Measurements from ENCODE around the gene PTPN3. TPM values are rescaled to one million over a fixed set of nuclear protein-coding genes. Genes with fewer than 3 reads are reported as not detected.

The PTPN3 gene
- total and polyA plus RNA-seq, 2 experiments from 2014 or later, result 1.4 to 2.6 TPM

DNA sequence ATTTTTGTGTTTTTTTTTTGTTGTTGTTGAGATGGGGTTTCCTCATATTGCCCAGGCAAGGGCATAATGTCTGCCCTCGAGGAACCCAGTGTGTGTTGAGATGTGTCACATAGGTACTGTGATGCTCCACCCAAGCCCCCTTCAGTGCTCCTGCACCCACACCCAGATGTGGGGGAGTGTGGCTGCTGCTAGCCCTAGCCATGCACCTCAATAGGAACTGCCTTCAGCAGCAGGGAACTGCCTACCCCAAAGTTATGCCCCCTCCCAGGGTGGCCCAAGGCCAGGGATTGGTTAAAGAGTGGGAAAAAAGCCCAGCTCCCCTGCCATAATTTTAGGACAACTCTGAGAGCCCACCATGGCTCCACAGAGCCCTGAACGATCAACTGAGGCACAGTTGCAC is 143.9 kb downstream of the PTPN3 start:
- no peak overlapping the region for H3K4me3 ChIP-seq
- DNase-seq (ENCODE audit: low spot score) (no peak), ATAC-seq (no peak)
- Mint-ChIP-seq H3K27me3 (ENCODE audit: insufficient read depth, low read depth, poor library complexity) (peaks cover 4% of the 10 kb centered on the region), H3K27ac (no peak overlapping the region), H3K36me3 (ENCODE audit: low read depth) (no peaks in the 10 kb centered on the region), H3K9me3 (no peaks in the 10 kb centered on the region), H3K4me1 (no peaks in the 10 kb centered on the region; the same call in 2 of the 3 replicates), H3K4me3 (no peak overlapping the region)
- no peaks in the 10 kb centered on the region for H3F3A ChIP-seq (replicated peaks; ENCODE audit: low read depth)
- H3K36me3 ChIP-seq (ENCODE audit: insufficient read depth), result no peaks in the 10 kb centered on the region
- H3K4me1 ChIP-seq (ENCODE audit: insufficient read depth), result no peaks in the 10 kb centered on the region
- TF ChIP-seq, protein P1, sequence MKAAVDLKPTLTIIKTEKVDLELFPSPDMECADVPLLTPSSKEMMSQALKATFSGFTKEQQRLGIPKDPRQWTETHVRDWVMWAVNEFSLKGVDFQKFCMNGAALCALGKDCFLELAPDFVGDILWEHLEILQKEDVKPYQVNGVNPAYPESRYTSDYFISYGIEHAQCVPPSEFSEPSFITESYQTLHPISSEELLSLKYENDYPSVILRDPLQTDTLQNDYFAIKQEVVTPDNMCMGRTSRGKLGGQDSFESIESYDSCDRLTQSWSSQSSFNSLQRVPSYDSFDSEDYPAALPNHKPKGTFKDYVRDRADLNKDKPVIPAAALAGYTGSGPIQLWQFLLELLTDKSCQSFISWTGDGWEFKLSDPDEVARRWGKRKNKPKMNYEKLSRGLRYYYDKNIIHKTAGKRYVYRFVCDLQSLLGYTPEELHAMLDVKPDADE (IDR thresholded peaks at IDR 0.05), result no peak
- no peak for TF ChIP-seq EZH2phosphoT487 (IDR thresholded peaks at IDR 0.05; ENCODE audit: unreplicated experiment)
- TF ChIP-seq ZNF114 (CRISPR knock-in tag; IDR thresholded peaks at IDR 0.05), result no peak
- no peak for TF ChIP-seq NANOG (IDR thresholded peaks at IDR 0.05; ENCODE audit: borderline replicate concordance)
- no peak for TF ChIP-seq ZNF331 (CRISPR knock-in tag; IDR thresholded peaks at IDR 0.05; ENCODE audit: low read depth)
- no peak overlapping the region for H2AFZ ChIP-seq
- H3K4me2 ChIP-seq, result no peak overlapping the region
- no peak overlapping the region for H3K27ac ChIP-seq (ENCODE audit: low read depth)
- no peaks in the 10 kb centered on the region for H3K79me2 ChIP-seq (replicated peaks; ENCODE audit: insufficient read depth)
- no peaks in the 10 kb centered on the region for H3K9me2 ChIP-seq (ENCODE audit: insufficient read depth)
- H4K20me1 ChIP-seq (replicated peaks; ENCODE audit: insufficient read depth), result no peaks in the 10 kb centered on the region
- no peaks in the 10 kb centered on the region for H3K27me3 ChIP-seq (ENCODE audit: insufficient read depth)

DNA sequence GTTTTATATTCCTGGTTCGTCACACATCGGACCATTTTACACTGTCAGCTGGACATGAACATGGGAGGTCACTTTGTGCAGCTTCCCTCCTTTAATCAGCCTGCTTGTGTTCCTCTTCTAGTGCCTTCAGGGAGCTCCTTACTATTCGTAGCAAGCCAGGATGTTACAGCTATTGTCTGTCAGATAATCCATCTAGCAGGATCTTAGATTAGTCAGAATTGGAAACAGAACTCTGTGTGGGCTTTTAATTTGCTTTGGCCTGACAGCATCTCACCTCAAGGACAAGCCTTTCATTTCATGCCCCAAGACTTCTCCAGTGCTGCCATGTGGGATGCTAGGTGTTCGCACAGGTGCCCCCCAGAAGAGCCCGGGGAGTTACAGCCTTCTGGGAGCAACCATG is 147.1 kb downstream of the PTPN3 start:
- Histone ChIP-seq H3K9me2 (ENCODE audit: insufficient read depth) (no peaks in the 10 kb centered on the region), H4K20me1 (replicated peaks; ENCODE audit: insufficient read depth) (no peaks in the 10 kb centered on the region), H2AFZ (no peak overlapping the region), H3K4me1 (ENCODE audit: insufficient read depth) (no peaks in the 10 kb centered on the region), H3K36me3 (ENCODE audit: insufficient read depth) (no peaks in the 10 kb centered on the region), H3F3A (replicated peaks; ENCODE audit: low read depth) (no peaks in the 10 kb centered on the region), H3K27ac (ENCODE audit: low read depth) (no peak overlapping the region), H3K27me3 (ENCODE audit: insufficient read depth) (no peaks in the 10 kb centered on the region), H3K4me2 (no peak overlapping the region), H3K4me3 (no peak overlapping the region), H3K79me2 (replicated peaks; ENCODE audit: insufficient read depth) (no peaks in the 10 kb centered on the region)
- Mint-ChIP-seq H3K4me1 (no peaks in the 10 kb centered on the region; the same call in 2 of the 3 replicates), H3K9me3 (no peaks in the 10 kb centered on the region; the same call in 2 of the 3 replicates), H3K4me3 (no peak overlapping the region), H3K27me3 (ENCODE audit: insufficient read depth, low read depth, poor library complexity) (no peaks in the 10 kb centered on the region), H3K36me3 (ENCODE audit: low read depth) (no peaks in the 10 kb centered on the region), H3K27ac (no peak overlapping the region)
- TF ChIP-seq, protein P2, sequence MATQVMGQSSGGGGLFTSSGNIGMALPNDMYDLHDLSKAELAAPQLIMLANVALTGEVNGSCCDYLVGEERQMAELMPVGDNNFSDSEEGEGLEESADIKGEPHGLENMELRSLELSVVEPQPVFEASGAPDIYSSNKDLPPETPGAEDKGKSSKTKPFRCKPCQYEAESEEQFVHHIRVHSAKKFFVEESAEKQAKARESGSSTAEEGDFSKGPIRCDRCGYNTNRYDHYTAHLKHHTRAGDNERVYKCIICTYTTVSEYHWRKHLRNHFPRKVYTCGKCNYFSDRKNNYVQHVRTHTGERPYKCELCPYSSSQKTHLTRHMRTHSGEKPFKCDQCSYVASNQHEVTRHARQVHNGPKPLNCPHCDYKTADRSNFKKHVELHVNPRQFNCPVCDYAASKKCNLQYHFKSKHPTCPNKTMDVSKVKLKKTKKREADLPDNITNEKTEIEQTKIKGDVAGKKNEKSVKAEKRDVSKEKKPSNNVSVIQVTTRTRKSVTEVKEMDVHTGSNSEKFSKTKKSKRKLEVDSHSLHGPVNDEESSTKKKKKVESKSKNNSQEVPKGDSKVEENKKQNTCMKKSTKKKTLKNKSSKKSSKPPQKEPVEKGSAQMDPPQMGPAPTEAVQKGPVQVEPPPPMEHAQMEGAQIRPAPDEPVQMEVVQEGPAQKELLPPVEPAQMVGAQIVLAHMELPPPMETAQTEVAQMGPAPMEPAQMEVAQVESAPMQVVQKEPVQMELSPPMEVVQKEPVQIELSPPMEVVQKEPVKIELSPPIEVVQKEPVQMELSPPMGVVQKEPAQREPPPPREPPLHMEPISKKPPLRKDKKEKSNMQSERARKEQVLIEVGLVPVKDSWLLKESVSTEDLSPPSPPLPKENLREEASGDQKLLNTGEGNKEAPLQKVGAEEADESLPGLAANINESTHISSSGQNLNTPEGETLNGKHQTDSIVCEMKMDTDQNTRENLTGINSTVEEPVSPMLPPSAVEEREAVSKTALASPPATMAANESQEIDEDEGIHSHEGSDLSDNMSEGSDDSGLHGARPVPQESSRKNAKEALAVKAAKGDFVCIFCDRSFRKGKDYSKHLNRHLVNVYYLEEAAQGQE (IDR thresholded peaks at IDR 0.05; ENCODE audit: unreplicated experiment), result no peak
- DNase-seq (ENCODE audit: low spot score), result no peak
- no peak for ATAC-seq
